Keratinocyte (primary cell): ENCODE measurements around the gene TREM2. TPM values are rescaled to one million over a fixed set of nuclear protein-coding genes. Genes with fewer than 3 reads are reported as not detected.

Experiments
- DNase-seq: peaks from one replicate; pipeline ENCODE4 v3.0.0-alpha.2; 2011; ENCODE audit warnings: low read depth, missing footprints, low spot score
- FAIRE-seq: peaks from 2 replicates; lab custom pipeline; 2011; peaks lifted over from hg19 to GRCh38; lab: Jason Lieb, UNC
- H2AFZ ChIP-seq: 2 replicates; pipeline ENCODE4 v1.6.0; 2012; ENCODE audit warnings: low read length, control low read depth, inconsistent platforms; ENCODE audit not compliant: control insufficient read depth
- H3K27ac ChIP-seq: 2 replicates; pipeline ENCODE4 v1.5.1; 2011; ENCODE audit warnings: low read length; ENCODE audit not compliant: control insufficient read depth, insufficient read depth
- H3K27me3 ChIP-seq: 3 replicates; pipeline ENCODE4 v1.6.0; 2011; ENCODE audit warnings: low read length; ENCODE audit not compliant: control insufficient read depth, insufficient read depth; ENCODE audit errors: extremely low read depth
- H3K36me3 ChIP-seq, 2 experiments: 2 replicates in 1 of 2; 3 replicates in 1 of 2; pipeline ENCODE4 v1.5.1; 2011; ENCODE audit warnings: low read length in 2 of 2, mild to moderate bottlenecking in 1 of 2; ENCODE audit not compliant: control insufficient read depth in 2 of 2, insufficient read depth in 2 of 2; ENCODE audit errors: extremely low read depth in 1 of 2
- H3K4me1 ChIP-seq: 3 replicates; pipeline ENCODE4 v1.5.1; 2011; ENCODE audit warnings: low read length; ENCODE audit not compliant: control insufficient read depth, insufficient read depth; ENCODE audit errors: extremely low read depth
- H3K4me2 ChIP-seq: 3 replicates; pipeline ENCODE4 v1.6.0; 2011; ENCODE audit warnings: low read depth, low read length; ENCODE audit not compliant: control insufficient read depth, insufficient read depth; ENCODE audit errors: extremely low read depth
- H3K4me3 ChIP-seq, 3 experiments: fragments of 200-600 bp in 1 of 3; sonication (generic) in 1 of 3; 2 replicates in 2 of 3; 3 replicates in 1 of 3; pipeline ENCODE4 v1.5.1; 2011 to 2016; ENCODE audit warnings: low read length in 3 of 3, mild to moderate bottlenecking in 3 of 3, control low read depth in 2 of 3, inconsistent platforms in 1 of 3, low read depth in 1 of 3, mixed read lengths in 1 of 3, mixed run types in 1 of 3, moderate library complexity in 1 of 3; ENCODE audit not compliant: control insufficient read depth in 2 of 3, insufficient read depth in 2 of 3; ENCODE audit errors: extremely low read depth in 1 of 3
- H3K79me2 ChIP-seq: 2 replicates; pipeline ENCODE4 v1.6.0; 2012; ENCODE audit warnings: low read length; ENCODE audit not compliant: control insufficient read depth, insufficient read depth
- H3K9ac ChIP-seq: 3 replicates; pipeline ENCODE4 v1.6.0; 2011; ENCODE audit warnings: low read length; ENCODE audit not compliant: control insufficient read depth, insufficient read depth; ENCODE audit errors: extremely low read depth
- H3K9me1 ChIP-seq: 3 replicates; pipeline ENCODE4 v1.6.0; 2011; ENCODE audit warnings: low read length; ENCODE audit not compliant: control insufficient read depth, insufficient read depth; ENCODE audit errors: extremely low read depth
- H3K9me3 ChIP-seq: 2 replicates; pipeline ENCODE4 v1.5.1; 2012; ENCODE audit warnings: low read depth, low read length; ENCODE audit not compliant: control insufficient read depth
- H4K20me1 ChIP-seq: 3 replicates; pipeline ENCODE4 v1.6.0; 2011; ENCODE audit warnings: low read length; ENCODE audit not compliant: control insufficient read depth, insufficient read depth; ENCODE audit errors: extremely low read depth
- EZH2 ChIP-seq: IDR thresholded peaks from one replicate; pipeline ENCODE4 v1.6.1; 2012; ENCODE audit warnings: inconsistent platforms, mild to moderate bottlenecking, low read length, moderate library complexity
- dilution Hi-C: fragments of 300-500 bp; cut with MboI; formaldehyde crosslinking; loops from one replicate; pipeline ENCODE4 v1.7.0; 2020; ENCODE audit warnings: low sequenced_read_pairs; ENCODE audit not compliant: extremely low pct_ligation_motif_present
- polyA minus RNA-seq, 3 experiments: library from RNA; depleted of rRNA, polyadenylated mRNA; stranded (reverse); fragments of >200 nt; gene quantifications; 1 replicate in 1 of 3; 2 replicates in 1 of 3; 3 replicates in 1 of 3; pipeline ENCODE4 v1.2.3, GENCODE V29; 2011
- polyA plus RNA-seq, 5 experiments: library from polyadenylated mRNA; depleted of rRNA in 3 of 5; stranded (reverse) in 3 of 5; stranded (forward) in 1 of 5; unstranded in 1 of 5; fragments of >200 nt; gene quantifications; 1 replicate in 1 of 5; 2 replicates in 3 of 5; 3 replicates in 1 of 5; pipeline versions ENCODE4 v1.2.1 to v1.2.3, GENCODE V29; 2011 to 2012; ENCODE audit warnings: missing spikeins in 2 of 5, low read depth in 1 of 5, low replicate concordance in 1 of 5
- TF ChIP-seq, protein P1 (sequence below), 3 experiments: IDR thresholded peaks in 1 of 3; conservative IDR thresholded peaks in 1 of 3; optimal IDR thresholded peaks in 1 of 3; 2 replicates in 2 of 3; 3 replicates in 1 of 3; pipeline versions ENCODE3 to v1.5.1; 2011; ENCODE audit warnings: low read length in 3 of 3, mild to moderate bottlenecking in 3 of 3, moderate library complexity in 2 of 3, control low read depth in 1 of 3, inconsistent platforms in 1 of 3; ENCODE audit not compliant: insufficient read depth in 2 of 3; ENCODE audit errors: extremely low read depth in 1 of 3

TREM2 gene
- polyA plus RNA-seq (1.9 to 32.6 TPM (median 4.0 TPM) in 3 replicates), polyA minus RNA-seq (1.2 to 13.4 TPM (median 2.1 TPM) in 3 replicates)
- polyA plus RNA-seq (2011; ENCODE audit: low read depth) = 0.36 TPM
- polyA plus RNA-seq (2011; cell fraction: cytosol; rRNA removed) = 7.6 and 12.6 TPM in 2 replicates
- 13.4 and 22.0 TPM in 2 replicates for polyA plus RNA-seq (2011; cell fraction: nucleus; rRNA removed)
- polyA plus RNA-seq (2012; ENCODE audit: low replicate concordance) = 2.4 and 2.5 TPM in 2 replicates
- 14.8 TPM for polyA minus RNA-seq (2011; cell fraction: cytosol; rRNA and poly(A)+ RNA removed)
- polyA minus RNA-seq (2011; cell fraction: nucleus; rRNA and poly(A)+ RNA removed) = 5.8 and 6.5 TPM in 2 replicates

DNA sequence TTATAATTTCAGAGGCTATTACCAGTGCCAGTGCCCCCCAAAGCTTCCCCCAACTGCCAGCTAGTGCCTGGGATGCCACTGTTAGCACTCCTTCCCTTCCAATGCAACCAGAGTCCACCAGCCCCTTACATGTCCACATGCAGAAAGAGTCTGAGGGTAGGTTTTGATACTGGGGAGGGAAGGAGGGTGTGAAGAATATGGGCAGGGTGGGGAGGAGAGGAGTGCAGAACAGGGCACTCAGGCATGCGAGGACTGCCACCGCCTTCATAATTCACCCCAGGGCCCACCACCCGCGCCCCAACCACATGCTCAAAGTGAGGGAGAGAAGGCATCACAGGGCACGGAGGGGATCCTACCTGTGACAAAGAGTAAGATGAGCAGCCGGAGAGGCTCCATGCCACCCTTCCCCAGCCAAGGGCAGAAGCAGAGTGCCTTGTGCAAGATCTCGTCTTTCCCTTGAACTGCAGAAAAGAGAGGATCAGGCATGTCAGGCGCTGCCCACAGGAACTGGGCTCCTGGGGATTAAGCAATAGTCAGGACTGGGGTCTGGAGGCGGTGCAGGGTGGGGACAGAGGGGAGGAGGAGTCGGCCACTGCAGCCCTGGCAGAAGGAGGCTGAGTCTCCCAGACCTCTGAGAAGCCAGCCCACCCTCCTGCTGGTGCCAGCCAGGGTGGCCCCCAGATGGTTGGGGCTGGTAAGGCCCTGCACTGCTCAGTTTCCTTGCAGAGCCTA lies at the start of gene TREM2:
TREM2 (minus strand) TSS at position 430 of the 732 bp plus-strand sequence; CDS start at position 396, 34 bp downstream.
- no peaks in the 10 kb centered on the region for H3K79me2 ChIP-seq
- H3K27ac ChIP-seq = no peak within 1 kb of the TSS
- no peaks in the 10 kb centered on the region for H3K27me3 ChIP-seq
- TF ChIP-seq EZH2 = no peak
- TF ChIP-seq, protein P1, sequence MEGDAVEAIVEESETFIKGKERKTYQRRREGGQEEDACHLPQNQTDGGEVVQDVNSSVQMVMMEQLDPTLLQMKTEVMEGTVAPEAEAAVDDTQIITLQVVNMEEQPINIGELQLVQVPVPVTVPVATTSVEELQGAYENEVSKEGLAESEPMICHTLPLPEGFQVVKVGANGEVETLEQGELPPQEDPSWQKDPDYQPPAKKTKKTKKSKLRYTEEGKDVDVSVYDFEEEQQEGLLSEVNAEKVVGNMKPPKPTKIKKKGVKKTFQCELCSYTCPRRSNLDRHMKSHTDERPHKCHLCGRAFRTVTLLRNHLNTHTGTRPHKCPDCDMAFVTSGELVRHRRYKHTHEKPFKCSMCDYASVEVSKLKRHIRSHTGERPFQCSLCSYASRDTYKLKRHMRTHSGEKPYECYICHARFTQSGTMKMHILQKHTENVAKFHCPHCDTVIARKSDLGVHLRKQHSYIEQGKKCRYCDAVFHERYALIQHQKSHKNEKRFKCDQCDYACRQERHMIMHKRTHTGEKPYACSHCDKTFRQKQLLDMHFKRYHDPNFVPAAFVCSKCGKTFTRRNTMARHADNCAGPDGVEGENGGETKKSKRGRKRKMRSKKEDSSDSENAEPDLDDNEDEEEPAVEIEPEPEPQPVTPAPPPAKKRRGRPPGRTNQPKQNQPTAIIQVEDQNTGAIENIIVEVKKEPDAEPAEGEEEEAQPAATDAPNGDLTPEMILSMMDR (optimal IDR thresholded peaks at IDR 0.05 in 1 of 3, IDR thresholded peaks at IDR 0.05 in 1 of 3, conservative IDR thresholded peaks at IDR 0.05 in 1 of 3; ENCODE audit: extremely low read depth in 1 of 3, insufficient read depth in 2 of 3, low read length in 3 of 3) = no peak
- H3K9me1 ChIP-seq = no peaks in the 10 kb centered on the region
- no peaks in the 10 kb centered on the region for H3K36me3 ChIP-seq
- no peak within 1 kb of the TSS for H2AFZ ChIP-seq
- DNase-seq (no peak), FAIRE-seq (no peak)
- no peaks in the 10 kb centered on the region for H3K9me3 ChIP-seq
- H3K4me3 ChIP-seq = no peak within 1 kb of the TSS
- H3K9ac ChIP-seq = no peak within 1 kb of the TSS
- H4K20me1 ChIP-seq = no peaks in the 10 kb centered on the region
- dilution Hi-C loops = no loop called here
- no peak within 1 kb of the TSS for H3K4me2 ChIP-seq
- H3K4me1 ChIP-seq = peaks cover 4% of the 10 kb centered on the region

DNA sequence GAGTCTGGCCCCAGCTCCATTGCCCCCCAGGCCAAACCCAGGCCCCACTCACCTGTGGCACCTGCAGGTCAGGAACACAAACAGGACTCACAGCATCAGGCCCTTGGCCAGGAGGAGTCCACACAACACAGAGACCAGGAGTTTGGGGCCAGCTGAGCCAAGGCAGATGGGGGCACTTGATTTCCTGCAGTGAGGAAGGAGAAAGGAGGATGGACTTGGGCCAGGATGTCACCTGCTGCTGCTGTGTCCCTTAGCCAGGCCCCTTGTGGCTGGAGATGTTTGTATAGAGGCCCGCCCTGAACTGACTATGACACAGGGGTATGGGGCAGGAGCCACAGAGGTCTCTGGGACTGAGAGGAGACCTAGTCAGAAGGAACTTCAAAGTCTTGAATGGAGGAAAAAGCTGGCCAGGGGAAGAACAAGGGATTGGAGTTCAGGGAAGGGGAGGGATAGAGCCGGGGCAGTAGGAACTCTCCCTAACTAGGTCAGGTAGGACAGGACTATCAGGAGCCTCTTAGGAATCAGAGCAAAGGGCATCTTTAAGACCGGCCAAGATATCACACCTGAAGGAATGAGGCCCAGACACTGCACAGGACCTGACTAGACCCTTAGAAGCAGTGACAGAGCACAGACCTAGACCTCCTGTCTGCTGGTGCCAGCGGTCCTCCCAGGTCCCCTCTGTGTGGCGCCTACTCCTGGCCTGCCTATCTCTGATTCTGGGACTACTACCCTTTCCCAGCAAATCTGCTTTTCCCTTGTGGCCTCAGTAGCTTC lies 46.8 kb upstream of the TREM2 start:
- Histone ChIP-seq H3K4me3 (no peak overlapping the region), H3K27ac (no peak overlapping the region), H3K9me1 (no peaks in the 10 kb centered on the region), H3K9me3 (peaks cover 3% of the 10 kb centered on the region), H2AFZ (no peak overlapping the region), H3K27me3 (peaks cover 7% of the 10 kb centered on the region), H3K36me3 (no peaks in the 10 kb centered on the region), H4K20me1 (no peaks in the 10 kb centered on the region), H3K4me2 (no peak overlapping the region), H3K9ac (no peak overlapping the region), H3K79me2 (no peaks in the 10 kb centered on the region), H3K4me1 (no peaks in the 10 kb centered on the region)
- DNase-seq (no peak), FAIRE-seq (no peak)
- dilution Hi-C loops = no loop called here
- TF ChIP-seq EZH2 = no peak
- TF ChIP-seq, protein P1 (optimal IDR thresholded peaks at IDR 0.05 in 1 of 3, IDR thresholded peaks at IDR 0.05 in 1 of 3, conservative IDR thresholded peaks at IDR 0.05 in 1 of 3; ENCODE audit: extremely low read depth in 1 of 3, insufficient read depth in 2 of 3, low read length in 3 of 3) = no peak
